ENCODE results near the gene DYNC1I1.

DYNC1I1 gene

GRCh38 chr7:95772298-95772770, at the start of gene DYNC1I1:
TSS of gene DYNC1I1 (plus strand) at chr7:95772554. CDS start at chr7:95804730, 32,176 bp downstream.
- Histone ChIP-seq H3K9ac (ENCODE audit: low read depth, low read length, poor library complexity, severe bottlenecking) (no peak within 1 kb of the TSS), H3K9me3 (ENCODE audit: insufficient read depth, low read depth, low read length) (no peaks in the 10 kb centered on the region), H3K79me2 (ENCODE audit: insufficient read depth, low read length) (no peaks in the 10 kb centered on the region), H4K20me1 (ENCODE audit: insufficient read depth, low read length, poor library complexity, severe bottlenecking) (no peaks in the 10 kb centered on the region), H3K4me3 (ENCODE audit: low read length, poor library complexity, severe bottlenecking) (peak within 1 kb of the TSS; percentile 54), H3K36me3 (ENCODE audit: insufficient read depth, low read length) (no peaks in the 10 kb centered on the region), H3K27me3 (ENCODE audit: insufficient read depth, low read length, poor library complexity, severe bottlenecking) (no peaks in the 10 kb centered on the region), H3K4me1 (ENCODE audit: insufficient read depth, low read length, poor library complexity, severe bottlenecking) (no peaks in the 10 kb centered on the region), H2AFZ (ENCODE audit: low read length) (no peak within 1 kb of the TSS; the same call in 1 of the 2 replicates), H3K4me2 (ENCODE audit: low read depth, low read length, poor library complexity, severe bottlenecking) (peak within 1 kb of the TSS; percentile 40), H3K9me2 (replicated peaks; ENCODE audit: low read depth, low read length) (no peaks in the 10 kb centered on the region), H3F3A (ENCODE audit: low read depth) (no peaks in the 10 kb centered on the region)
- no peak for TF ChIP-seq CTCF (conservative IDR thresholded peaks at IDR 0.05; ENCODE audit: low read length)
- no peak for TF ChIP-seq EZH2phosphoT487 (IDR thresholded peaks at IDR 0.05; ENCODE audit: borderline replicate concordance)

- Histone ChIP-seq H3K79me2 (ENCODE audit: insufficient read depth, low read length) (no peaks in the 10 kb centered on the region), H3K9me3 (ENCODE audit: insufficient read depth, low read depth, low read length) (no peaks in the 10 kb centered on the region), H3K4me1 (ENCODE audit: insufficient read depth, low read length, poor library complexity, severe bottlenecking) (no peaks in the 10 kb centered on the region), H3K9ac (ENCODE audit: low read depth, low read length, poor library complexity, severe bottlenecking) (no peak overlapping the region), H3K9me2 (replicated peaks; ENCODE audit: low read depth, low read length) (no peaks in the 10 kb centered on the region), H3K36me3 (ENCODE audit: insufficient read depth, low read length) (no peaks in the 10 kb centered on the region), H3F3A (ENCODE audit: low read depth) (no peaks in the 10 kb centered on the region), H3K4me2 (ENCODE audit: low read depth, low read length, poor library complexity, severe bottlenecking) (no peak overlapping the region), H2AFZ (ENCODE audit: low read length) (no peak overlapping the region), H4K20me1 (ENCODE audit: insufficient read depth, low read length, poor library complexity, severe bottlenecking) (no peaks in the 10 kb centered on the region), H3K27me3 (ENCODE audit: insufficient read depth, low read length, poor library complexity, severe bottlenecking) (no peaks in the 10 kb centered on the region), H3K4me3 (ENCODE audit: low read length, poor library complexity, severe bottlenecking) (no peak overlapping the region)
- TF ChIP-seq CTCF (conservative IDR thresholded peaks at IDR 0.05; ENCODE audit: low read length) = peak; percentile 63
- TF ChIP-seq EZH2phosphoT487 (IDR thresholded peaks at IDR 0.05; ENCODE audit: borderline replicate concordance) = no peak
Measured at GRCh38 chr7:95723583-95724180, 48.7 kb upstream of the DYNC1I1 start.

GRCh38 chr7:95725205-95725604, 47.1 kb upstream of the DYNC1I1 start:
- Histone ChIP-seq H3K9ac (ENCODE audit: low read depth, low read length, poor library complexity, severe bottlenecking) (no peak overlapping the region), H3K79me2 (ENCODE audit: insufficient read depth, low read length) (no peaks in the 10 kb centered on the region), H3K4me3 (ENCODE audit: low read length, poor library complexity, severe bottlenecking) (no peak overlapping the region), H3K36me3 (ENCODE audit: insufficient read depth, low read length) (no peaks in the 10 kb centered on the region), H2AFZ (ENCODE audit: low read length) (no peak overlapping the region), H3K4me2 (ENCODE audit: low read depth, low read length, poor library complexity, severe bottlenecking) (no peak overlapping the region), H3F3A (ENCODE audit: low read depth) (no peaks in the 10 kb centered on the region), H4K20me1 (ENCODE audit: insufficient read depth, low read length, poor library complexity, severe bottlenecking) (no peaks in the 10 kb centered on the region), H3K27me3 (ENCODE audit: insufficient read depth, low read length, poor library complexity, severe bottlenecking) (no peaks in the 10 kb centered on the region), H3K9me2 (replicated peaks; ENCODE audit: low read depth, low read length) (no peaks in the 10 kb centered on the region), H3K4me1 (ENCODE audit: insufficient read depth, low read length, poor library complexity, severe bottlenecking) (no peaks in the 10 kb centered on the region), H3K9me3 (ENCODE audit: insufficient read depth, low read depth, low read length) (no peaks in the 10 kb centered on the region)
- peak; percentile 21; the same call in 1 of the 2 replicates for TF ChIP-seq CTCF (conservative IDR thresholded peaks at IDR 0.05; ENCODE audit: low read length)
- TF ChIP-seq EZH2phosphoT487 (IDR thresholded peaks at IDR 0.05; ENCODE audit: borderline replicate concordance) = no peak

All from Loucy (cell line).